IMR-90 (cell line): ENCODE measurements around the gene YJU2. TPM values are rescaled to one million over a fixed set of nuclear protein-coding genes. Genes with fewer than 3 reads are reported as not detected.

ENCODE experiments used
- ATAC-seq: fragments of 200-7000 bp; cut with Tn5 transposase; 2 replicates; pipeline ENCODE4 v1.9.1; 2020; ENCODE audit warnings: low read depth, mild to moderate bottlenecking, moderate library complexity
- BruUV-seq: library from RNA; stranded (reverse); fragments of 400-500 nt; replicated peaks from 2 replicates; lab custom pipeline; 2021; lab: Mats Ljungman, UMichigan
- CTCF ChIA-PET: fragments of 300-600 bp; formaldehyde crosslinking; extraction: SDS; loops from one replicate; lab custom pipeline; 2021; ENCODE audit warnings: antibody characterized with exemption; lab: Yijun Ruan, JAX
- POLR2A ChIA-PET: fragments of 300-600 bp; sonication (Branson Sonifier 250); formaldehyde crosslinking; loops from one replicate; lab custom pipeline; 2022; ENCODE audit warnings: antibody characterized with exemption; ENCODE audit not compliant: unreplicated experiment; lab: Charles Lee
- DNase-seq: peaks from one replicate; pipeline ENCODE4 v3.0.0; 2013
- H2AFZ ChIP-seq: replicated peaks from 2 replicates; pipeline ENCODE3; 2013; ENCODE audit warnings: low read length, mild to moderate bottlenecking; ENCODE audit not compliant: poor library complexity
- H2AK5ac ChIP-seq: 2 replicates; pipeline ENCODE4 v1.6.1; 2013; ENCODE audit warnings: low read depth, low read length, inconsistent platforms
- H2AK9ac ChIP-seq: replicated peaks from 2 replicates; pipeline ENCODE3; 2013; ENCODE audit warnings: mild to moderate bottlenecking, low read depth, low read length, moderate library complexity; ENCODE audit not compliant: poor library complexity
- H2BK120ac ChIP-seq: 2 replicates; pipeline ENCODE4 v1.6.1; 2013; ENCODE audit warnings: low read depth, low read length, inconsistent platforms
- H2BK15ac ChIP-seq: 3 replicates; pipeline ENCODE4 v1.6.1; 2013; ENCODE audit warnings: low read depth, low read length, inconsistent platforms
- H2BK20ac ChIP-seq: 2 replicates; pipeline ENCODE4 v1.6.1; 2013; ENCODE audit warnings: low read depth, mild to moderate bottlenecking, inconsistent platforms, low read length, moderate library complexity
- H2BK5ac ChIP-seq: 2 replicates; pipeline ENCODE4 v1.6.1; 2013; ENCODE audit warnings: mild to moderate bottlenecking, low read depth, low read length, inconsistent platforms; ENCODE audit not compliant: poor library complexity, severe bottlenecking
- H3K14ac ChIP-seq: replicated peaks from 2 replicates; pipeline ENCODE4 v1.6.1; 2013; ENCODE audit warnings: low read depth, low read length, inconsistent platforms
- H3K18ac ChIP-seq: 2 replicates; pipeline ENCODE4 v1.6.1; 2013; ENCODE audit warnings: low read depth, low read length, control low read depth
- H3K23ac ChIP-seq: 2 replicates; pipeline ENCODE4 v1.6.1; 2013; ENCODE audit warnings: low read depth, low read length, inconsistent platforms
- H3K27ac ChIP-seq: 2 replicates; pipeline ENCODE4 v1.5.1; 2013; ENCODE audit warnings: mild to moderate bottlenecking, control low read depth, low read length; ENCODE audit not compliant: insufficient read depth
- H3K27me3 ChIP-seq: 2 replicates; pipeline ENCODE4 v1.6.1; 2013; ENCODE audit warnings: low read length; ENCODE audit not compliant: control insufficient read depth, insufficient read depth
- H3K36me3 ChIP-seq: 2 replicates; pipeline ENCODE4 v1.6.1; 2013; ENCODE audit warnings: low read length, mixed read lengths; ENCODE audit not compliant: control insufficient read depth, insufficient read depth
- H3K4ac ChIP-seq: 2 replicates; pipeline ENCODE4 v1.6.1; 2013; ENCODE audit warnings: low read depth, low read length, inconsistent platforms
- H3K4me1 ChIP-seq: 2 replicates; pipeline ENCODE4 v1.6.1; 2013; ENCODE audit warnings: low read length, mixed read lengths; ENCODE audit not compliant: control insufficient read depth, insufficient read depth
- H3K4me2 ChIP-seq: 2 replicates; pipeline ENCODE4 v1.6.1; 2013; ENCODE audit warnings: low read depth, mild to moderate bottlenecking, control low read depth, low read length, moderate library complexity
- H3K4me3 ChIP-seq: 2 replicates; pipeline ENCODE4 v1.5.1; 2013; ENCODE audit warnings: low read depth, mild to moderate bottlenecking, control low read depth, low read length, moderate library complexity; ENCODE audit not compliant: insufficient read depth
- H3K56ac ChIP-seq: 2 replicates; pipeline ENCODE4 v1.6.1; 2013; ENCODE audit warnings: low read length, inconsistent platforms; ENCODE audit not compliant: insufficient read depth; ENCODE audit errors: extremely low read depth
- H3K79me1 ChIP-seq, 2 experiments: 2 replicates each; pipeline ENCODE4 v1.6.1; 2013; ENCODE audit warnings: low read length in 2 of 2, inconsistent platforms in 1 of 2, low read depth in 1 of 2
- H3K9ac ChIP-seq: 2 replicates; pipeline ENCODE4 v1.6.1; 2013; ENCODE audit warnings: low read depth, low read length, control low read depth
- H3K9me1 ChIP-seq: 2 replicates; pipeline ENCODE4 v1.6.1; 2013; ENCODE audit warnings: low read length, inconsistent platforms; ENCODE audit not compliant: insufficient read depth
- H3K9me3 ChIP-seq: 2 replicates; pipeline ENCODE4 v1.6.1; 2013; ENCODE audit warnings: low read length; ENCODE audit not compliant: control insufficient read depth, insufficient read depth
- H4K20me1 ChIP-seq: 2 replicates; pipeline ENCODE4 v1.6.1; 2013; ENCODE audit warnings: low read length, inconsistent platforms; ENCODE audit not compliant: insufficient read depth
- H4K5ac ChIP-seq: 2 replicates; pipeline ENCODE4 v1.6.1; 2013; ENCODE audit warnings: mild to moderate bottlenecking, low read depth, low read length, control low read depth
- H4K8ac ChIP-seq, 2 experiments: 2 replicates each; pipeline ENCODE4 v1.6.1; 2013; ENCODE audit warnings: low read depth in 2 of 2, low read length in 2 of 2, control low read depth in 1 of 2, inconsistent platforms in 1 of 2
- H4K91ac ChIP-seq: 2 replicates; pipeline ENCODE4 v1.6.1; 2013; ENCODE audit warnings: low read depth, low read length, inconsistent platforms; ENCODE audit not compliant: insufficient read depth
- BHLHE40 ChIP-seq: fragments of 150-350 bp; IDR thresholded peaks from 2 replicates; pipeline ENCODE4 v1.6.1; 2016; ENCODE audit warnings: mild to moderate bottlenecking, low read depth, low read length
- CEBPB ChIP-seq: IDR thresholded peaks from 2 replicates; pipeline ENCODE4 v1.6.1; 2012; ENCODE audit warnings: low read depth, low read length, improper control_type of control experiment
- ELK1 ChIP-seq: fragments of 150-350 bp; IDR thresholded peaks from 2 replicates; pipeline ENCODE4 v1.6.1; 2016; ENCODE audit warnings: low read depth, mild to moderate bottlenecking, low read length, moderate library complexity, borderline replicate concordance
- FOS ChIP-seq: fragments of 150-350 bp; IDR thresholded peaks from 2 replicates; pipeline ENCODE4 v1.6.1; 2016; ENCODE audit warnings: low read depth, low read length
- MAFK ChIP-seq: IDR thresholded peaks from 2 replicates; pipeline ENCODE4 v1.6.1; 2012; ENCODE audit warnings: low read depth, low read length, improper control_type of control experiment
- MAZ ChIP-seq: IDR thresholded peaks from 2 replicates; pipeline ENCODE4 v1.6.1; 2012; ENCODE audit warnings: low read depth, mild to moderate bottlenecking, low read length, improper control_type of control experiment, moderate library complexity, borderline replicate concordance
- MXI1 ChIP-seq: IDR thresholded peaks from 2 replicates; pipeline ENCODE4 v1.6.1; 2012; ENCODE audit warnings: low read depth, mild to moderate bottlenecking, low read length, moderate library complexity, borderline replicate concordance
- NFE2L2 ChIP-seq: fragments of 150-350 bp; IDR thresholded peaks from 2 replicates; pipeline ENCODE4 v1.6.1; 2016; ENCODE audit warnings: low read depth, mild to moderate bottlenecking, low read length
- POLR2A ChIP-seq: IDR thresholded peaks from 2 replicates; pipeline ENCODE4 v1.6.1; 2012; ENCODE audit warnings: mild to moderate bottlenecking, low read depth, low read length
- RAD21 ChIP-seq: IDR thresholded peaks from 2 replicates; pipeline ENCODE4 v1.6.1; 2012; ENCODE audit warnings: low read length, improper control_type of control experiment
- RCOR1 ChIP-seq: IDR thresholded peaks from 2 replicates; pipeline ENCODE4 v1.6.1; 2012; ENCODE audit warnings: mild to moderate bottlenecking, low read length, improper control_type of control experiment; ENCODE audit not compliant: insufficient replicate concordance
- RFX5 ChIP-seq: IDR thresholded peaks from 2 replicates; pipeline ENCODE4 v1.8.0; 2012; ENCODE audit warnings: low read depth, mild to moderate bottlenecking, low read length, moderate library complexity
- SMC3 ChIP-seq: fragments of 150-350 bp; IDR thresholded peaks from 2 replicates; pipeline ENCODE4 v1.6.1; 2016; ENCODE audit warnings: low read depth, mild to moderate bottlenecking, antibody characterized with exemption, low read length, moderate library complexity
- USF2 ChIP-seq: fragments of 150-350 bp; IDR thresholded peaks from 2 replicates; pipeline ENCODE4 v1.6.1; 2017; ENCODE audit warnings: mild to moderate bottlenecking, antibody characterized with exemption, low read length, low read depth
- WGBS, 2 experiments: methylation state at CpG; one replicate each; pipeline versions ENCODE4 v1.1.5 to v1.1.7; 2013; ENCODE audit warnings: missing lambda C conversion rate in 2 of 2; ENCODE audit not compliant: insufficient read length in 1 of 2; ENCODE audit errors: extremely low coverage in 2 of 2; 5-methylcytosine and 5-hydroxymethylcytosine counted together
- dilution Hi-C: fragments of 300-500 bp; cut with HindIII; formaldehyde crosslinking; loops from one replicate; pipeline ENCODE4 v1.14.3; 2018; ENCODE audit warnings: low sequenced_read_pairs; ENCODE audit not compliant: unreplicated experiment
- in situ Hi-C: fragments of 300-500 bp; cut with MboI; formaldehyde crosslinking; loops from 3 replicates; pipeline ENCODE4 v1.14.3; 2019; ENCODE audit warnings: low sequenced_read_pairs, inconsistent platforms, mixed read lengths
- intact Hi-C: fragments of 100-400 bp; cut with micrococcal nuclease; formaldehyde crosslinking; loops from 2 replicates; pipeline ENCODE4 v1.10.0; 2022
- polyA plus RNA-seq, 3 experiments: library from polyadenylated mRNA; depleted of rRNA; stranded (reverse); fragments of >200 nt; gene quantifications; 2 replicates each; pipeline ENCODE4 v1.2.3, GENCODE V29; 2012; ENCODE audit warnings: low replicate concordance in 1 of 3
- total RNA-seq: library from RNA; depleted of rRNA; stranded (reverse); fragments of >200 nt; gene quantifications from 2 replicates; pipeline ENCODE4 v1.2.3, GENCODE V29; 2012

The YJU2 gene
- total and polyA plus RNA-seq, 2 of the 4 experiments (the other 2 are of a cell fraction): 15.6 to 18.9 TPM

GRCh38 chr19:4198467-4199126, 48.3 kb upstream of the YJU2 start (continued):
- TF ChIP-seq MXI1 (no peak), SMC3 (no peak), USF2 (no peak)

GRCh38 chr19:4199699-4200293, 47.1 kb upstream of the YJU2 start:
- Histone ChIP-seq H3K18ac (no peak overlapping the region), H4K8ac (no peak overlapping the region), H3K9me3 (no peaks in the 10 kb centered on the region), H2AK5ac (no peak overlapping the region), H4K20me1 (no peaks in the 10 kb centered on the region; the same call in 1 of the 2 replicates), H3K79me1 (no peaks in the 10 kb centered on the region), H2BK120ac (no peak overlapping the region), H3K4me1 (no peaks in the 10 kb centered on the region), H4K91ac (no peak overlapping the region), H3K4ac (no peak overlapping the region), H3K23ac (no peak overlapping the region), H2AFZ (no peak overlapping the region), H3K27me3 (peaks cover 50% of the 10 kb centered on the region), H3K14ac (no peak overlapping the region), H2BK15ac (no peak overlapping the region), H4K5ac (no peak overlapping the region), H3K4me2 (no peak overlapping the region), H2AK9ac (no peak overlapping the region), H3K56ac (no peak overlapping the region), H3K4me3 (no peak overlapping the region), H3K36me3 (no peaks in the 10 kb centered on the region), H3K9me1 (no peaks in the 10 kb centered on the region), H2BK5ac (no peak overlapping the region), H3K9ac (no peak overlapping the region), H2BK20ac (no peak overlapping the region), H3K27ac (no peak overlapping the region)
- dilution Hi-C loops: no loop called here
- ChIA-PET POLR2A (no interaction called here), CTCF (interaction anchor here (1.0 kb wide), 1 partner anchor 212 kb away, joined by 3 read pairs; no protein-coding TSS in a partner anchor)
- in situ Hi-C loops: no loop called here
- BruUV-seq: no TSS peak
- no peak for ATAC-seq
- DNase-seq: no peak
- 67% methylated on average over 12 of the region's 33 CpGs; no CpG with 5 or more reads in 1 of the 2 experiments for WGBS, 2 experiments
- intact Hi-C loops: loop anchor here (10.0 kb wide), 1 partner anchor 535 kb away; no protein-coding TSS in a partner anchor
- TF ChIP-seq USF2 (no peak), RFX5 (no peak), MAFK (no peak), NFE2L2 (no peak), FOS (no peak), RCOR1 (no peak), RAD21 (no peak), MAZ (no peak), BHLHE40 (no peak), CEBPB (no peak), MXI1 (no peak), POLR2A (no peak), ELK1 (no peak)
